Adipocyte (in vitro differentiated cells): ENCODE data around the gene PLB1.
A peak's percentile ranks its signal among the peaks of the same experiment; 100 is the strongest.
"Not testable (repeated sequence)": the region's sequence is repeated elsewhere in the genome, so short reads cannot be mapped to it uniquely, and the experiment has no call there.

Experiments
- DNase-seq: peaks from one replicate; pipeline ENCODE4 v3.0.0-alpha.2; 2015; ENCODE audit warnings: low read depth
- H3K27me3 ChIP-seq: replicated peaks from 2 replicates; pipeline ENCODE4 v1.7.0; 2013; ENCODE audit warnings: mild to moderate bottlenecking, low read length, moderate library complexity; ENCODE audit not compliant: control insufficient read depth, insufficient read depth
- H3K36me3 ChIP-seq: 2 replicates; pipeline ENCODE4 v1.7.0; 2013; ENCODE audit warnings: low read length, mild to moderate bottlenecking, moderate library complexity; ENCODE audit not compliant: control insufficient read depth, insufficient read depth, severe bottlenecking
- H3K4me1 ChIP-seq: 2 replicates; pipeline ENCODE4 v1.7.0; 2013; ENCODE audit warnings: mild to moderate bottlenecking, low read length, moderate library complexity; ENCODE audit not compliant: control insufficient read depth, insufficient read depth
- H3K4me3 ChIP-seq: 2 replicates; pipeline ENCODE4 v1.7.0; 2013; ENCODE audit warnings: mild to moderate bottlenecking, low read length, moderate library complexity
- H3K9ac ChIP-seq: 2 replicates; pipeline ENCODE4 v1.7.0; 2013; ENCODE audit warnings: mild to moderate bottlenecking, low read length, moderate library complexity
- H3K9me3 ChIP-seq: 2 replicates; pipeline ENCODE4 v1.7.0; 2013; ENCODE audit warnings: mild to moderate bottlenecking, low read length, moderate library complexity; ENCODE audit not compliant: control insufficient read depth

Gene PLB1

GRCh38 chr2:28656937-28657615, 161.2 kb downstream of the PLB1 start:
- Histone ChIP-seq H3K36me3 (no peaks in the 10 kb centered on the region), H3K9ac (no peak overlapping the region), H3K9me3 (no peaks in the 10 kb centered on the region), H3K4me1 (peaks cover 20% of the 10 kb centered on the region), H3K27me3 (no peaks in the 10 kb centered on the region), H3K4me3 (no peak overlapping the region)
- DNase-seq, result no peak

GRCh38 chr2:28658369-28658768, 162.5 kb downstream of the PLB1 start:
- peak; percentile 81 for DNase-seq
- no peaks in the 10 kb centered on the region for H3K9me3 ChIP-seq
- no peak overlapping the region for H3K9ac ChIP-seq

GRCh38 chr2:28659127-28659526, 163.3 kb downstream of the PLB1 start:
- H3K4me3 ChIP-seq, result no peak overlapping the region
- no peak overlapping the region for H3K9ac ChIP-seq
- H3K36me3 ChIP-seq, result no peaks in the 10 kb centered on the region
- no peak for DNase-seq
- peaks cover 40% of the 10 kb centered on the region for H3K4me1 ChIP-seq
- H3K9me3 ChIP-seq, result no peaks in the 10 kb centered on the region
- no peaks in the 10 kb centered on the region for H3K27me3 ChIP-seq

More at GRCh38 chr2:28658369-28658768, 162.5 kb downstream of the PLB1 start:
- no peak overlapping the region for H3K4me3 ChIP-seq
- H3K27me3 ChIP-seq, result no peaks in the 10 kb centered on the region
- no peaks in the 10 kb centered on the region for H3K36me3 ChIP-seq
- H3K4me1 ChIP-seq, result peaks cover 33% of the 10 kb centered on the region

- no peaks in the 10 kb centered on the region for H3K27me3 ChIP-seq
- no peak overlapping the region for H3K4me3 ChIP-seq
- DNase-seq, result peak; percentile 76
- H3K9ac ChIP-seq, result no peak overlapping the region
- H3K36me3 ChIP-seq, result no peaks in the 10 kb centered on the region
- H3K4me1 ChIP-seq, result peaks cover 58% of the 10 kb centered on the region
- H3K9me3 ChIP-seq, result no peaks in the 10 kb centered on the region
Measured at GRCh38 chr2:28661589-28662001, 165.7 kb downstream of the PLB1 start.

- no peaks in the 10 kb centered on the region for H3K36me3 ChIP-seq
- no peaks in the 10 kb centered on the region for H3K9me3 ChIP-seq
- H3K27me3 ChIP-seq, result no peaks in the 10 kb centered on the region
- H3K9ac ChIP-seq, result no peak overlapping the region
- DNase-seq, result peak; percentile 14
- no peak overlapping the region for H3K4me3 ChIP-seq
- peaks cover 58% of the 10 kb centered on the region for H3K4me1 ChIP-seq
Measured at GRCh38 chr2:28662044-28662443, 166.2 kb downstream of the PLB1 start.

GRCh38 chr2:28662468-28663181, 166.8 kb downstream of the PLB1 start:
- no peak overlapping the region for H3K9ac ChIP-seq
- no peaks in the 10 kb centered on the region for H3K36me3 ChIP-seq
- H3K27me3 ChIP-seq, result no peaks in the 10 kb centered on the region
- peak; percentile 70 for DNase-seq
- no peaks in the 10 kb centered on the region for H3K9me3 ChIP-seq
- H3K4me3 ChIP-seq, result no peak overlapping the region
- peaks cover 58% of the 10 kb centered on the region for H3K4me1 ChIP-seq

- Histone ChIP-seq H3K36me3 (no peaks in the 10 kb centered on the region), H3K9me3 (no peaks in the 10 kb centered on the region), H3K9ac (no peak overlapping the region), H3K27me3 (no peaks in the 10 kb centered on the region), H3K4me3 (no peak overlapping the region), H3K4me1 (peaks cover 54% of the 10 kb centered on the region)
- DNase-seq, result peak; percentile 69
Measured at GRCh38 chr2:28663359-28663758, 167.5 kb downstream of the PLB1 start.

GRCh38 chr2:28664120-28664842, 168.4 kb downstream of the PLB1 start:
- peak overlapping the region; percentile 39 for H3K4me3 ChIP-seq
- peaks cover 49% of the 10 kb centered on the region for H3K4me1 ChIP-seq
- no peaks in the 10 kb centered on the region for H3K27me3 ChIP-seq
- DNase-seq, result peak; percentile 69
- no peaks in the 10 kb centered on the region for H3K36me3 ChIP-seq
- H3K9me3 ChIP-seq, result no peaks in the 10 kb centered on the region
- peak overlapping the region; percentile 63 for H3K9ac ChIP-seq

GRCh38 chr2:28665041-28665704, 169.3 kb downstream of the PLB1 start:
- Histone ChIP-seq H3K4me3 (peak overlapping the region; percentile 39), H3K9me3 (no peaks in the 10 kb centered on the region), H3K9ac (peak overlapping the region; percentile 63), H3K4me1 (peaks cover 49% of the 10 kb centered on the region), H3K27me3 (no peaks in the 10 kb centered on the region), H3K36me3 (no peaks in the 10 kb centered on the region)
- DNase-seq, result peak; percentile 91

- H3K4me3 ChIP-seq, result peak overlapping the region; percentile 31
- peaks cover 49% of the 10 kb centered on the region for H3K4me1 ChIP-seq
- not testable (repeated sequence) for H3K9me3 ChIP-seq, H3K36me3 ChIP-seq, DNase-seq, H3K27me3 ChIP-seq
- H3K9ac ChIP-seq, result peak overlapping the region; percentile 63
Measured at GRCh38 chr2:28665811-28666377, 170.0 kb downstream of the PLB1 start.
